ENCODE data around the gene AUH. TPM values are rescaled to one million over a fixed set of nuclear protein-coding genes. Genes with fewer than 3 reads are reported as not detected.

Gene AUH
- total and polyA plus RNA-seq, 7 donors = 9.9 to 20.6 (median 14.1) TPM

DNA sequence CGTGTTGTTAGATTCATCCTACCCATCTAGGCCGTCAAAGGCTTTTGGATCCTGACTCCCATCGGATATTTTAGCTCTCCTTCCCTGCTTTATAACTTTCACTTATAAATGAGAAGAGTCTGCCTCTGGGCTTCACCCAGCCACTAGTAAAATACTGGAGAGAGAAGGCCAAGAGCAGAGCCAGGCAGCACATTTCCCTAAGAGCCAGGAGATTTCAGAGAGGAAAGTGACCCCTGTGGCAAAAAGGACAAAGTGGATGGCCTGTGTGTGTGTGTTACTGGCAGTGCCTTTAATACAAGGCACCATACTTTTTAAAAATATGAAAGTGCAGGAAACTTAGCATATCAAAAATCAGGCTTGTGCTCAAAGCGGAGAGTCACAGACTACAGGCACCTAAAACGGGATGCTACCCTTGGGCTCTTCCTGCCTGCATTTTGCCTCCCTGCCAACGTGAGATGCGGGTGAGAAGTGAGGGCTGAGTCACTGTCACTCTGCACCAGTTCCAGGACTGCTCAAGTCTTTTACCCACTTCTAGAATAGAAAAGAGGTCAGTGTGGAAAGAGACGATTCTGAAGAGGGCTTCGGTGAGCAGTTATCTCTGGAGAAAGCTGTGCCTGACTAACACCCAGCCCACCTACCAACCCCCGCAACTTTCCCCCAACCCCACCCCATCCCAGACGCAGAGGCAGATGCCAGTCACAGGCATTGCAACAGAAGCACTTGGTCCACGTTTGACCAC lies 46.0 kb upstream of the AUH start:
- intact Hi-C loops (cut with DNase I) = no loop called here
- ATAC-seq = peak; percentile 75 to 85 (median 84)
- H3K4me1 ChIP-seq = peaks cover 9% of the 10 kb centered on the region

DNA sequence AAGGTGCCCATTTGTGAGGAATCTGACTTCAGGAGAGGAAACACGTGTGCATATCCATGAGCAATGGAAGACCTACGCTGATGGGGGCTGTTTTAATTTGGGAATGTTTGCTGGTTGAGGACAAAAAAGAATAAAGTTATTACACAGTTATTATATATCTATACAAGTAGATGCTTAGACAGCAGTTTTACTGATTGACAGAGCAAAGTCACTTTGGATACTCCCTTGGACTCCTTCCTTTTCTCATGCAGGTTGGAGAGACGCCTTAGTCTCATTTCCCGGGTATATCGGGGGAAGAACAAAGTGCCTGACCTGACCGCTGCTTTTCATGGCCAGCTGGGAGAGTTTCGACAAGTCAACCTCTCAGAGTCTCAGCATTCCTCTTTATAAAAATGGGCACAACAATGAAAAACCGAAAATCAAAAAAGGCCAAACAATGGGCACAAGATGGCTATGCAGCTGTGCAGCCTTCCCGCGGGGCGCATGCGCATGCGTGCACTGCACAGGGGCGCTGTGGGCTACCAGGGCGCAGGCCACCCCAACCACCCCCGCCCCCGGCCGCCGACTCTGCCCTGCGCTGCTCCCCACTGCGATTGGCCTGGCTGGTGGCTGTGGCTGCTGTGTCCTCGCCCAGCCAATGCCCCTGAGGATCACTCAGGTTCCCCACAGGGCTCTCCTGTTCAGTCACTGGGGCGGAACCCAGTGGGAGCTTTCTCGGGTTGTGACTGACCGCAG lies 43.8 kb upstream of the AUH start:
- H3K9me3 ChIP-seq = no peaks in the 10 kb centered on the region
- no peaks in the 10 kb centered on the region for H3K27me3 ChIP-seq (ENCODE audit: insufficient read depth in 3 of 3, low read length in 2 of 3)
- H3K27ac ChIP-seq = no peak overlapping the region
- H3K4me3 ChIP-seq = no peak overlapping the region
- peak in 3 of 4 donors; percentile 22 to 28 (median 23) for ATAC-seq
- H3K36me3 ChIP-seq (ENCODE audit: insufficient read depth in 1 of 2, low read depth in 1 of 2) = peaks cover 3 to 29% of the 10 kb centered on the region in 2 donors
- no peak for TF ChIP-seq CTCF (IDR thresholded peaks at IDR 0.05)
- peaks cover 9% of the 10 kb centered on the region for H3K4me1 ChIP-seq
- intact Hi-C loops (cut with DNase I) = no loop called here
- WGBS, 3 donors = 93 to 97% (median 94%) methylated on average over 24 to 25 of the region's 25 CpGs
- DNase-seq = no peak

More for the DNA sequence above, 46.0 kb upstream of the AUH start:
- no peak overlapping the region for H3K4me3 ChIP-seq
- peak overlapping the region; percentile 12 for H3K27ac ChIP-seq
- H3K27me3 ChIP-seq (ENCODE audit: insufficient read depth in 3 of 3, low read length in 2 of 3) = no peaks in the 10 kb centered on the region
- no peak for TF ChIP-seq CTCF (IDR thresholded peaks at IDR 0.05)
- peaks cover 3 to 34% of the 10 kb centered on the region in 2 donors for H3K36me3 ChIP-seq (ENCODE audit: insufficient read depth in 1 of 2, low read depth in 1 of 2)
- peak; percentile 48 to 58 for DNase-seq
- 81 to 89% (median 84%) methylated on average over 12 of the region's 12 CpGs for WGBS, 3 donors
- no peaks in the 10 kb centered on the region for H3K9me3 ChIP-seq

DNA sequence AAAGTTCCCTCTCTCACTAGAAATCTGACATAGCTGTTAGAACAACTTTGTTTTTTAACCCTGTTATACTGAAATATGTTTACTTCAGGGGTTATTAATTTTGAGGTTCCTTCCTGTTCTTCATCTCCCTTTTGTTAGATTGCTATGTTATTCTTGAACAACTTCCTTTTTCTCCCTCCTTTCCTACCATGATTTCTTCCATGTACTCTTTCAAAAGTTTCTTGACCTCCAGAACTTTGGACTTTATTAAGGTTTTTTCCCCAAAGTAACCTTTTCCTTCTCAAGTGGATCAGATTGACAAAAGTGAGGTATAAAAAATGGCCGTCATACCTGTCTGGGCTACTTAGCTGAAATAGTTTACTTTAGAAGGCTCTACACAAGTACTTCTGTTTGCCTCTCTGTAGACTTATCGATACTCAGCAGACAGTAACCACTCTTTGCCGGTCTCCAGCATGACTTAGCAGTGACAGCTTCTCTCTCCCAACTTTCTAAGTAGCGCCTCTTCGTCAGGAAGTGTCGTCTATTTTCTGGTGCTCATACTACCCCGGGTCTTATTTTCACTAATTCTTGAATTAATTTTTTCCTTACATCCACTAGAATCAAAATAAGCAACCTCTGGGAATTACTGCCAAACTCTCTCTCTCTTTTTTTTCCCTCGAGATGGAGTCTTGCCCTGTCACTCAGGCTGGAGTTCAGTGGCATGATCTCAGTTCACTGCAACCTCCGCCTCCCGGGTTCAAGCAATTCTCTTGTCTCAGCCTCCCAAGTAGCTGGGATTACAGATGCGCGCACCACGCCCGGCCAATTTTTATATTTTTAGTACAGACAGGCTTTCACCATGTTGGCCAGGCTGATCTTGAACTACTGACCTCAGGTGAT lies 42.2 kb upstream of the AUH start:
- WGBS, 3 donors = 87 to 90% (median 90%) methylated on average over 14 of the region's 14 CpGs
- intact Hi-C loops (cut with DNase I) = no loop called here

DNA sequence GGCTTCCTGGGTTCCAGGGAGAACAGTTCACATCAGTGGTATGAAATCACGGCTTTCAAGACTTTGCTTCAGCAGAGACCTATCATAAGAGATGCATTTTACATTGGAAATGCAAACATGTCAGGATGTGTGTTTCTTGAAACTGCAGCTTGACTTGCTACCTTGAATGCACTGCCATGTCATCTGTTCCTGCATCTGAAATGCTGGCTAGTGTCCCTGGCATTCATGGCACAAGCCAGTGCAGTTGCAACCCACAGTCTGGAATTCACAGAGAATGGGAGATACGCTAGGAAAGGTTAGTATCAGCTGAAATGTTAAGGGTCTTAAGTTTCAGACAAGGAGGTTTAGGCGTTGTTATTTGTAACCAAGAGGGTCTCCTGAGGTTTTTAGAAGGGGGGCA lies 37.2 kb upstream of the AUH start:
- 52 to 62% (median 56%) methylated on average over 3 of the region's 3 CpGs for WGBS, 3 donors
- ATAC-seq (no peak), DNase-seq (no peak)

More for the DNA sequence above, 42.2 kb upstream of the AUH start:
- H3K27me3 ChIP-seq (ENCODE audit: insufficient read depth in 3 of 3, low read length in 2 of 3) = no peaks in the 10 kb centered on the region
- no peak overlapping the region for H3K4me3 ChIP-seq
- peaks cover 8% of the 10 kb centered on the region for H3K4me1 ChIP-seq
- no peak for TF ChIP-seq CTCF (IDR thresholded peaks at IDR 0.05)
- no peaks in the 10 kb centered on the region for H3K9me3 ChIP-seq
- peaks cover 0 to 13% of the 10 kb centered on the region in 2 donors for H3K36me3 ChIP-seq (ENCODE audit: insufficient read depth in 1 of 2, low read depth in 1 of 2)
- ATAC-seq (no peak), DNase-seq (no peak)
- no peak overlapping the region for H3K27ac ChIP-seq

More for the DNA sequence above, 37.2 kb upstream of the AUH start:
- H3K27ac ChIP-seq = no peak overlapping the region
- intact Hi-C loops (cut with DNase I) = no loop called here
- no peaks in the 10 kb centered on the region for H3K4me1 ChIP-seq
- TF ChIP-seq CTCF (IDR thresholded peaks at IDR 0.05) = no peak
- no peaks in the 10 kb centered on the region for H3K9me3 ChIP-seq
- H3K4me3 ChIP-seq = no peak overlapping the region
- H3K27me3 ChIP-seq (ENCODE audit: insufficient read depth in 3 of 3, low read length in 2 of 3) = no peaks in the 10 kb centered on the region
- no peaks in the 10 kb centered on the region for H3K36me3 ChIP-seq (ENCODE audit: insufficient read depth in 1 of 2, low read depth in 1 of 2)

All from psoas muscle (tissue), 8 donors.